EH (cell line): ENCODE measurements around the gene VTCN1.

Experiments used
- DNase-seq: peaks from one replicate; pipeline ENCODE4 v3.0.0-alpha.2; 2015; ENCODE audit warnings: low read depth

Gene VTCN1

GRCh38 chr1:117094841-117095604, 115.7 kb downstream of the VTCN1 start:
- DNase-seq = peak; percentile 90

- DNase-seq = peak; percentile 76
Measured at GRCh38 chr1:117093870-117094621, 116.7 kb downstream of the VTCN1 start.
